Measurements from ENCODE around the gene EYS.

DNA sequence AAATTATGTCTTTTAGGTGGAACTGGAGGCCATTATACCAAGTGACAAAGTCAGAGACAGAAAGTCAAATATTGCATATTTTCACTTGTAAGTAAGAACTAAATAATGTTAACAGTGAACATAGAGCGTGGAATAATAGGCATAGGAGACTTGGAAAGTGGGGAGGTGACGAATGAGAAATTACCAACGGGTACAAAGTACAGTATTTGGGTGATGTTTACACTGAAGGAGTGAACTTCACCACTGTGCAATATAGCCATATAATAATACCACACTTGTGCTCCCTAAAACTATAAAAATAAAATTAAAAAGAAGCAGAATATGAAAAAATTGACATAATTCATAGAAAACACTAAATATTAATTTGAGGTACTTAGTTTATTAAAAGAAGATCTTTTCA is 14.9 kb downstream of the EYS start:
- TF ChIP-seq POLR2AphosphoS5 (IDR thresholded peaks at IDR 0.05; ENCODE audit: low read depth, low read length) (no peak), POLR2A (IDR thresholded peaks at IDR 0.05; ENCODE audit: borderline replicate concordance, extremely low read depth, insufficient read depth, insufficient read length) (no peak), EZH2 (IDR thresholded peaks at IDR 0.05) (no peak)
- TF ChIP-seq, protein P1, sequence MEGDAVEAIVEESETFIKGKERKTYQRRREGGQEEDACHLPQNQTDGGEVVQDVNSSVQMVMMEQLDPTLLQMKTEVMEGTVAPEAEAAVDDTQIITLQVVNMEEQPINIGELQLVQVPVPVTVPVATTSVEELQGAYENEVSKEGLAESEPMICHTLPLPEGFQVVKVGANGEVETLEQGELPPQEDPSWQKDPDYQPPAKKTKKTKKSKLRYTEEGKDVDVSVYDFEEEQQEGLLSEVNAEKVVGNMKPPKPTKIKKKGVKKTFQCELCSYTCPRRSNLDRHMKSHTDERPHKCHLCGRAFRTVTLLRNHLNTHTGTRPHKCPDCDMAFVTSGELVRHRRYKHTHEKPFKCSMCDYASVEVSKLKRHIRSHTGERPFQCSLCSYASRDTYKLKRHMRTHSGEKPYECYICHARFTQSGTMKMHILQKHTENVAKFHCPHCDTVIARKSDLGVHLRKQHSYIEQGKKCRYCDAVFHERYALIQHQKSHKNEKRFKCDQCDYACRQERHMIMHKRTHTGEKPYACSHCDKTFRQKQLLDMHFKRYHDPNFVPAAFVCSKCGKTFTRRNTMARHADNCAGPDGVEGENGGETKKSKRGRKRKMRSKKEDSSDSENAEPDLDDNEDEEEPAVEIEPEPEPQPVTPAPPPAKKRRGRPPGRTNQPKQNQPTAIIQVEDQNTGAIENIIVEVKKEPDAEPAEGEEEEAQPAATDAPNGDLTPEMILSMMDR (IDR thresholded peaks at IDR 0.05 in 2 of 3, conservative IDR thresholded peaks at IDR 0.05 in 1 of 3; ENCODE audit: borderline replicate concordance in 1 of 3, insufficient read depth in 1 of 3, low read depth in 2 of 3, low read length in 2 of 3), result no peak
- TF ChIP-seq, protein P2, sequence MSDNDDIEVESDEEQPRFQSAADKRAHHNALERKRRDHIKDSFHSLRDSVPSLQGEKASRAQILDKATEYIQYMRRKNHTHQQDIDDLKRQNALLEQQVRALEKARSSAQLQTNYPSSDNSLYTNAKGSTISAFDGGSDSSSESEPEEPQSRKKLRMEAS (IDR thresholded peaks at IDR 0.05), result no peak
